IPS DF 19.7 (cell line): Measurements from ENCODE around the gene TRPC5OS.

Experiments used
- DNase-seq: peaks from one replicate; pipeline ENCODE4 v3.0.0-alpha.2; 2013; ENCODE audit warnings: low read depth, low spot score

The TRPC5OS gene

DNA sequence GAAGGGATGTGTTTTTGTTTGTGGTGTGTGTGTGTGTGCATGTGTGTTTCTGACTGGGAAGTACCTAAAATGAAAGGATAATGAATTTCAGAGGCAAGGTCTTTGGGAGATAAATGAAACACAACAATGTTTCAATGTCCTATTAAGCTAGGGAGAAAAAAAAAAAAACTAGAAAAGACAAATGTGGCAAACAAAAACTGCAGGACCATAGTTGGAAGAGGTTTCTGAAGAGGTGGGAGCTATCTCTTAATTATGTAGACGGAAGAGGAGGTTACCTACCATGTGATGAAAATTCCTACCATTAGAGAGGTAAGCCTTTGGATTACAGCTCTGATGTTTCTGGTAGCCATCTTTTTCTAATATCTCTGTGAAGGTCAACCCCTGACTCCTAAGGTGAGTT lies at the start of gene TRPC5OS:
TSS of gene TRPC5OS (plus strand) at position 301 of the 400 bp plus-strand sequence. CDS start 25,669 bp downstream, outside the sequence.
- DNase-seq = no peak

DNA sequence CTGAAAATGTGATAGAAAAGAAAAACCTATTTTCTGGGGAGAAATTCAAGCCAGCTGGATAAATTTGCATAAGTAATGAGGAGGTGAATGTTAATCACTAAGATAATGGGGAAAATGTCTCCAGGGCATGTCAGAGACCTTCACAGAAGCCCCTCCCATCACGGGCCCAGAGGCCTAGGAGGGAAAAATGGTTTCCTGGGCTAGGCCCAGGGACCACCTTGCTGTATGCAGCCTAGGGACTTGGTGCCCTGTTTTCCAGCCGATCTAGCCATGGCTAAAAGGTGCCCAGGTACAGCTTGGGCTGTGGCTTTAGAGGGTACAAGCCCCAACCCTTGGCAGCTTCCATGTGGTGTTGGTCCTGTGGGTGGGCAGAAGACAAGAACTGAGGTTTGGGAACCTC lies 46.6 kb upstream of the TRPC5OS start:
- DNase-seq = no peak

DNA sequence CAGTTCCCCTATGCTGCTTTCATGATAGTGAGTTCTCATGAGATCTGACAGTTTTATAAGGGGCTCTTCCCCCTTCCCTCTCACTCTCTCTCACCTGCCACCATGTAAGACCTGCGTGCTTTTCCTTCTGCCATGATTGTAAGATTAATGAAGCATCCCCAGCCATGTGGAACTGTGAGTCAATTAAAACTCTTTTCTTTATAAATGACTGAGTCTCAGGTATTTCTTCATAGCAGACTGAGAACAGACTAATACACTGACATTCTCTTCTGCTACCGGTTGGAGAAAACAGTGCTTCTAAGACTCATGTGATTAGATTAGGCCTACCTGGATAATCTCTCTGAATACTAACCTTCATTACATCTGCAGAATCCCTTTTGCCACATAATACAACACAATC lies 45.4 kb upstream of the TRPC5OS start:
- no peak for DNase-seq

DNA sequence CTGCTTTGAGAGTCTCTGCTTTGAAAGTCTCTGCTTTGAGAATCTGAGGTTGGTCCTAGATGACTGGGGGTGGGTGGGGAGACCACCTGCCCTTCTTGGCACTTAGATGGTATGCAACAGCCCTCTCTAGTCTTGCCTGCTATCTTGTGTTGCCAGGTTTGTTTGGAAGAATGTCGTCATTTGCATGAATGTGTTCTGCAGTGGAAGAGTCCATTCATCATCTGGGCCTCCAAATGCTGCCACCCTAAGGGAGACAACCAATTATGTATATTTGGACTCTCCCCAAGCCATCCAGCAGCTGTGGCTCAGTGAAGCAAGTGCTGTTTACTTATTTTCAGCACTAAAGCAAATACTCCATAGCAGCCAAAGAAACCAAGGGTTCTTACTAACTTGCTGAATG lies 44.6 kb upstream of the TRPC5OS start:
- DNase-seq = no peak

DNA sequence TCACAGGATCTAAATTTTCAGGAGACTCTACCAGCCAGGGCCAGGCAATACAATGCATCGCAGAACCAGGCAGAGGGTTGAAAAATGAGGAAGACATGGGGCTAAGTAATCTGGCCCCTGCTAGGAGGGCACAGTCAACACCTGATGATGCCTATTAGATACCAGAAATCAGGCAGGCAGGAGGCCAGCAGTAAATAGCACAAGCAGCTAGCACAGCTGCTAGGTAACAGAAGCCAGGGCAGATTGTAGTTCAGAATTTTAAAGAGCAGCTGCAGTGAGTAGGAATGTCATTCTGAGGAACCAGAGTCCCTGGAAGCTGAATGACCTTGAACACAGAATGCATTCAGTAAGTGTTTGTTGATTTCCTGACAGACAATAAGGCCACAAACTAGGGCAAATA lies 38.8 kb upstream of the TRPC5OS start:
- no peak for DNase-seq

DNA sequence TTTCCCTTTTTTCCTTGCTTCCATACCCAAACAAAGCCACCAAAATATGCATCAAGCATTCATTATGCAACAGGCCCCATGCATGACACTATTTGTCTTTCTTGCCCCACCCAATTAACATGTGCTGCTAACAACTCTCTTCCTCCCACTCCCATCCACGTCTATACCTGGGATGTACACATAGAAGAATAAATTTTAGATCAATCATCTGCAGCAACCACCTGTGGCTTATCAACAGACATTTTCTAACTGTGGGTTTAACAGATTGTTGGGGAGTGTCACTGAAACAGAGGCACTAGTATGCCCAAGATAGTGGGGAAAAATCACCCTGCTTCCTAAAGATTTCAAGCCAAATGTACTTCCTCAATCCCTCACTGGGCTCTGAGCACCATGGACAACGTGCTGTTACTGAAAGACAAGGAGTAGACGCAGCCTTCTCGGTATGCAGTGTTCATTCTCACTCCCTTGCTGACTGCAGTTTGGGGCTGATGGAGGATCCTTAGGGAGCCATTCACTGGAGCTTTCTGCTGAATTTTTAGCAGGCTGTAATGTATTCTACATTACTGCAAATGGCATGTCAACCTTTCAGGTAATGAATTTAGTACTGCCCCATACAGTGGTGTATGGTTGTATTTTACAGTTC lies 28.4 kb upstream of the TRPC5OS start:
- DNase-seq = no peak

DNA sequence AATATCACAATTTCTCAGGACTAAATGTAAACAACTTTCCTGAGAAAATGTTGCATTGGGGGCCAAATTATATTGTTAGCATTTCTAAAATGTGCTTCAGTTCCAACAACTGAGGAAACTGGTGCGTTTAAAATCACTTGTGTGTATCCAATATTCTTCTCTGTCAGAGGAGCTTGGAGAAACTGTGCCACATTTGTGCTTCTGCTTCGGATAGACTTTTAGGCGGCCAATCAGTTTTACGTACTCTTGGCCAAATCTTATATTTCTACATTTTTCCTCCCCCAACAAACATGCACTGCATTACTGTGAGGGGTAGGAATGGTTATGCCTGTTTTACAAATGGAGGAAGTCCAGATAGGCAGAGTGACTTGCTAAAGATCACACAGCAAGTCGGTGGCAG lies 27.4 kb upstream of the TRPC5OS start:
- DNase-seq = no peak

DNA sequence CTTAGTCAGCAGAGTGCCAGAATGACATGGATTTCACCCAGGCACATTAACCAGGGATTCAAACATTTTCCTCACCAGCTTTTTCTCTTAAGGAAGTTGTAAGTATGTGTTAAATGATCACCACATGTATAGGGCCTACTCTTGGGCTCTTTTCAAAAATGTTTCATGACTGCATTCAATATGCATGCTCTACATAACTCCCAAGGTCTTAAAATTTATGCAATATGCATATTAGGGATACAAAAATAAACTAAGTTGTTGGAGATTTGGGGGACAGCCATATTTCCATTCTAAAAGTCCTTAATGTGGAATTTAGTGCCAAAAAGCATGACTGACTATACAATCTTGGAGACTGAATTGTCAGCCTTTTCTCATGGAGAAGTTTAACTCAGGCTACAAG lies 25.0 kb upstream of the TRPC5OS start:
- no peak for DNase-seq

DNA sequence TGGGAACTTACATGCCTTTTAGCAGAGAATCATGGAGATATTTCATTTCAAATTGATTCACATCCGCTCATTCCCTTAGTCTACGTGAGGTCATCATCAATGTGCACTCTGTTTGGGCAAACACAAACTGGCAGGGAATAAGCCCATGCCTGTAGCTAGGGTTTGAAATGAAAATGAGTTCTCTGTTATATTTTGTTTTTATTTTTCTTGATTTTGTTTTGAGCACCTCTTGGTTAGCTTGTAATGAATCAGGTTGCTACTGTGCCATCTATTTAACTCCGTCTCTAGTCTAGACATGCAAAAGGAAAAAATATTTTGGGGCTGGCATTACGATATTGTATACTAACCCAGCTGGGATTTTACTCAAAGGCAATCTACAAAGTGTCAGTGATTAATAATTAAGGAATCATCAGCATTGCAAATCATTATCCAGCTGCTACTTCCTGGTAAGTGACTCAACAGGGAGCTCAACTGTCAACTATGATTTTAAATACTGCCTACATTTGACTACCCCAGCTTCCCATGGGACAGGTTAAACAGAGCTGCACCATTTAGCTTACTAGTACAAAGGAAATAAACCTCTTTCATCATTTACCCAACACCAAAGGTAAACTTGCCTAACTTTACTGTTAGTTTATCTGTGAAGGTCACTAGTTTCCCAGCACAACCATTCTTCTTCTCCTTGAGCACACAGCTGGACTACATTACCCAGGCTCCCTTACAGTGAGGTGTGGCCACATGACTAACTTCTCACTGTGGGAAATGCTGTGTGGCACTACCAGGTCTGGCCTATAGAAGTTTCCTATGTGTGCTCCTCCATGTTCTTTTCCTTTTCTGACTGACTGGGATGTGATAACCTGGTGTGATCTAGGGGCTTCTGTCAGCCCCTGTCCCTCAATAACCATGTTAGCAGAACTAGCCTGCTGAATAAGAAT lies 21.2 kb upstream of the TRPC5OS start:
- DNase-seq = peak; percentile 2

DNA sequence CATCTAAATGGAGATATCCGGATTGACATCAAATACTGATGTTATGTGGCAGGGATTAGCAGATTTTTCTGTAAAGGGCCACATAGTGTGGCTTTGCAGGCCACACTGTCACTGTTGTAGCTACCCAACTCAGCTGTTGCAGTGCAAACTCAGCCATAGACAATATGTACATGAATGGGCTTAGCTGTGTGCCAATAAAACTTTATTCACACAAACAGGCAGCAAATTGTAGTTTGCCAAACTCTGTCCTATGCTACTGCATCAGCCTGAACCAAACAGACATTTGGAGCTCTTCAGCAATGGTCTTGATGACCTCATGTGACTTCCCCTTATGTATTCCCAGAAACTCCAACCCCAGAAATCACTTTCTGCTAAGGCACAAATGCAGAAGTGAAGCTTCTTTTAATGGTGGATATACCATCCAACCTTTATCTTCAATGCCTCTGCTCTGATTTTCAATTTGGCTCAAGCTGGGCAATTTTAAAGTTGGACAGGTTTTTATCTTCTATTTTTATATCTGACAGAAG lies 18.4 kb upstream of the TRPC5OS start:
- no peak for DNase-seq

DNA sequence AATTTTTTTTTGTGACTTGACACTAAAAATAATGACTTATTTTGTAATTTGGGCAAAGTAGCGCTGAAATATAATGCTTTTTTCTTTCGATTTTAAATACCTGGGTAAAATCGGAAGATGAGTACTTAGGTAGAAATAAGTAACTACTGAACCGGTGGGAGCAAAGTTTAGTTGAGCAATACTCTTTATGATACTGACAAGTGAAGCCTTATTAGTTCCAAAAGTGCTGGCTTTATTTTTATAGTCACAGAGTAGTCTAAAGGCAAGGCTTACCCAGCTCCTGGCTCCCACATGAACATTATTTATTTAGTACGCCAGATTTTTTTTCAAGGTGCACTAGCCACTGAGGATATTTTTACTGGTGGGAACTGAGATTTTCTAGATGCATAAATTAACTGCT lies 14.4 kb upstream of the TRPC5OS start:
- DNase-seq = no peak

DNA sequence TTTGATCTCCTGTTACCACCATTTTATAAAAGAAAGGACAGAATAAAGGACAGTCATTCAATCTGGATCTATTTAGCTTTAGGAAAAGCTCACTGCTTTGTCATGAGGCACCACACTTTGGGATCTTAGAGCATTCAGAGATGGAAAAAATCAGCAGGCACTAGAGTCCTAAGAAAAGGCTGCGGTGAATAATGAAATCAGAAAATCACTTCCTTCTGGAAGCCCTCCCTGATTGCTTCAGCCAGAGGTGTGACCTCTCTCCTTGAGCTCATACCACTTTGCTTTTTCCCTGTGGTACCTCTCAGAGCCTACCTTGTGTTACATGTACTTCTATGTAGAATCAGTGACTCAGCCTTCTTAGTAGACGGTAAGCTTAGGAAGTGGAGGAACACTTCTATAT lies 8.7 kb upstream of the TRPC5OS start:
- no peak for DNase-seq

DNA sequence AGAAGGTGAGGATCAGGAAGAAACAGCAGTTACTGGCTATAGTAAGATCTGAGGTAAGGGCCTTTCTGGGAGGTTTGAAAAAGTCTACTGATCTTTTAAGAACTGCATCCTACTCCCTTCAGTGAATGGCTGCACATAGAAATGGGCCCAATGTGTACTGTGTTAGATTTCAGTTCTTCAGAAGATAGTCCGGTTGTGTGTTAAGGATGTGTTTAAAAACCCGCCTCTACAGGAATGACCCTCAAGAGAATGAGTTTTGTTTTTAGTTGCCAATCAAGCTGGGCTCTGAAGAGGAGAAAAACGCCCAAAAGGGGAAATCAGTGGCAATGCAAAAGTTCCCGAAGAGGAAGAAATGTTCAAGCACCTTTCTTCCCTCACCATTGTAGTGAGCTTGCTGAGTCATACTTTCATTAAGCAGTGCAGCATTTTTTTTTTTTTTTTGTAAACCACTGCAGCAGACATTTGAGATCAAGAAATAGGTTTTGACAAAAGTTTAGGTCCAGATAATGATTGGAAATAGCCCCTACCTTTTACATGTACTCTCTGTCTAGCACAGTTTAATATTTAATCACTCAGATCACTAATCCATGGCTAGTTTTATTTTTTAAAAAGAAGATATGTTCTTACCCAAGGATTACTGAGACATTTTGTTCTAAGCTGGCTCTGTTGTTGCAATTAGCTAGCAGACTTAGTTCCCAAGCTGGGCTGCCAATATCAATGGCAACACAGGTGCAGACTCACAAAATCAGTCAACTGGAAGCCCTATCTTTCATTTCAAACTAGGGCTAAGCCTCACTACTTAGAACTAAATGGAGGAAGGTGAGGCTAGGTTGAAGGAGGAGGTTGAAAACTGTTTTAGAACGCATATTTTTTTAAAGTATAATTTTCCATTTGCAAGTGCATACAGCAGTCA lies 7.0 kb upstream of the TRPC5OS start:
- no peak for DNase-seq

DNA sequence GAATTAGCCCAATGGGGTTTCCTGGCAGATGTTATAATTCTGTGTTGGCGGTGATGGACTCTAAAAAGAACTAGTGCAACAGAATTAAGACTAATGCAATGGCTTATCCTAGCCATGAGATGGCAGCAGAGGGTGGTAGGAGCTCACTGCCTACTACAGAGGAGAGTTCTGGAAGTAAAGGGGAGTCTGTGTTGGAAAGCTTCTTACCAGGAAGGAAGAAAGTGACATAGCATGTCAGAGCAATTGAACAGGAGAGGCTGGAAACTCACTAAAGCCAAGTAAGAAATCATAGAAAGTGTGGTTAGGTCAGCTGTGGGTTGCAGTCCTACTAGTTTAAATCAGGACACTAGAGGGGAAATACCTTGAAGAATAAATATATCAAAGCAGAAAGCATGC lies 6.3 kb upstream of the TRPC5OS start:
- peak; percentile 30 for DNase-seq

DNA sequence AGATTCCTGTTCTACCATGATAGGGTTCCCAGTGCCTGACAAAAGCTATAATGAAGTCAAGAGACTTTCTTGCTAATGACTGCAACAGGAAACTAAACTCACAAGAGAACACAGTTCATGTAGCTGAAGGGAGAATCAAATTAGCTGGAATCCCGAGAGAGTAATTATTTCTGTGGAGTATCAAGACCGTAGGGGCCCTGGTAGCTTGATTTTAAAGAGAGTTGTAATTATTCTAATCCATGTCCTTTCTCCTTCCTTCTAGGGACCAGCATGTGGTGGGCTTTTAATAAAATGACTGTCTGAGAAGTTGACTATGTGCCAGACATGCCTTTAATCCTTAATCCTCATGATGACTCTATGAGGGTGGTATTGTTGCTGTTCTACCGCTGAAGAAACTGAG lies 1.7 kb upstream of the TRPC5OS start:
- DNase-seq = no peak

DNA sequence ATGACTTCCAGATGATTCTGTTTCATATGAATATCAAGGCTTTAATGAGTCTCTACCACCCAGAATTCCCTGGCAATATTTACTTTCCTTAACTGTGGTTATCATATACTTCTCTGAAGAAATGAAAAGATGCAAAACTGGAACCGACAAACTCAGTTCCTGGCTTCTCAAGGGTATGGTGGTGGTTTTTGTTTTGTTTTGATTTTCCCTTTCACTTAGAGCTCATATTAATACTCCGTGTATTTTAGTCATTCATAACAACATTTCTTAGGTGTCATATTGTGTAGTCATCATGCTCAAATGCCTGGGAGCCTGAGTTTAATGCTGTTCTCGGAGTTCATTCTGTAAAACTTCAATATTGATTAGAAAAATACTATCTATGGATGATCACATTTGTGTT lies 665 bp downstream of the TRPC5OS start:
- DNase-seq = no peak

DNA sequence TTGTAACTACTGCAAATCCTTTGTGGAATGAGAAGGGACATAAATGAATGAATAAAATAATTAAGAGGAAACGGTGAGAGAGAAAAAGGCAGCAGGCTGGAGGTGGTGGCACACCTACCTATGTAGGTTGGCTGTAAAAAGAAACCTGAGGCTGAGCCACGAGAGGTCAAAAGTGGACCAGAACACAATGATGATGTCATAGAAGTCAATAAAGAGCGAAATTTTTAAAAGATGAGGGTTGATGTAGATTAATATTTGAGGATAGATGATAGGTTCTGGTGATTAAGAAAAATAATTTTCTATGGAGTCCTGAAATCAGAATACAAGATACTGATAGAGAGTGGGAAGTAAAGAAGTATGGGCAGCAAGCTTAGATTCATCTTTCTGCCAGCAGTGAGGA lies 1.7 kb downstream of the TRPC5OS start:
- no peak for DNase-seq

DNA sequence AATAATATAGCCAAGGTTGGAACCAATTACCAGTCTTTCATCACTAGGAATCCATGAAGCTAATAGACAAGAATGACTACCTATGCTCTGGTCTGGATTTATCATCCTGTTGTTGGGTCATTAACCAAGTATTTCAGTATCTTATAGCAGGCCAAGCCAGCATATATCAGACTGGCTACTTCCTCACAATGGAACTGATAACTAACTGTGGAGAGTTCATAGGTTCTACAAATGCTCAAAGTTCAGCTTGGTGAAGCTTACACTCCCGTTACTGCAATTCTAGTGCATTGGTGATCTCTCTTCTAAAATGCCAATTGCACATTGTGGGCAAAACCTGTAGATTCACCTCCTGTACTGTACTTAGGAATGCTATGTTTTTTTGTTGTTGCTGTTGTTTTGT lies 4.8 kb downstream of the TRPC5OS start:
- DNase-seq = no peak

DNA sequence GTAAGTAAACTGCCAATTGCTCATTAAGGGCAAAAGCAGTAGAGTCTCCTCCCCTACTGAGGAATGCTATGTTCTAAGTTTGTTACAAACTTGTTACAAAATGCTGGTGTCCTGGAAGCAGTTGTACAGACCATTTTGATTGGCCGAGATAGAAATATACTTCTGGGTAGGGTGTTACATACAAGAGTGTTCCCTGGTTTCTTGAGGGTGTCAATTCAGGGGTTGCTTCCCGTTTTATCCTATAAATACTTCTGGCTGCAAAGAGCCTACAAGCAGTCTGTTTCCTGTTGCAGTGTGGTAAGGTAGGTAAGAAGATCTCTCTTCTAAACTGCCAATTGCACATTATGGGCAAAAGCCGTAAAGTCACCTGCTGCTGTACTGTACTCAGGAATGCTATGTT lies 5.7 kb downstream of the TRPC5OS start:
- DNase-seq = no peak

DNA sequence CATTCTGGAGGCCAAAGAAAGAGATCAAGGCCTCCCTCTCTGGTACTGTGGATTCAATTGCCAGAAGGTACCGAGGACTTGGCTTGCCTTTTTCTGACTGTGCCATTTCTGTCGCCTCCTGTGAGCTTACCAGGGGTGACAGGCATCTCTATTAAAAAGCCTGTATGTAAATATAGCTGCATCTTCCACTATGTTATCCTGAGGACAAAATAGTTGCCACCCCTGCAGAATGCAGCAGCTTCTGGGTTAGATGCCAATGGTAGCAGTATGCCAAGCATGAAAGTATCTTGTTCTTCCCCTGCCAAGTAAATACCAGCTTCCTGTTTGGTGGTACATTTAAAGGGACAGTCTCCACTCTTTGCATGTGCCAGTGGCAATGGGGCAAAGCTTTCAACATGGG lies 10.7 kb downstream of the TRPC5OS start:
- DNase-seq = no peak

DNA sequence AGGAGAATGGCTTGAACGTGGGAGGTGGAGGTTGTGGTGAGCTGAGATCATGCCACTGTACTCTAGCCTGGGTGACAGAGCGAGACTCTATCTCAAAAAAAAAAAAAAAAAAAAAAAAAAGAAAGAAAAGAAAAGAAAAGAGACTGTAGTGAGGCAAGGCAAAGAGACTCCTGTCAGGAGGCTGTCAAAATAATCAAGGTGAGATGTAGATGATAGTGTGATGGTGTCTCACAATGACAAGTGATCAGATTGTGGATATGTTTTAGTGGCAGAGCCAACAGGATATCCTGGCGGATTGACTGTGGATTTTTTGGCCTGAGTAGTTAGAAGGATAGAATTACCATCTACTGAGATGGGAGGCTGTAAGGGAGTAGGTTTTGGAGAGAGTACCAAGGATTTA lies 12.6 kb downstream of the TRPC5OS start:
- DNase-seq = no peak

DNA sequence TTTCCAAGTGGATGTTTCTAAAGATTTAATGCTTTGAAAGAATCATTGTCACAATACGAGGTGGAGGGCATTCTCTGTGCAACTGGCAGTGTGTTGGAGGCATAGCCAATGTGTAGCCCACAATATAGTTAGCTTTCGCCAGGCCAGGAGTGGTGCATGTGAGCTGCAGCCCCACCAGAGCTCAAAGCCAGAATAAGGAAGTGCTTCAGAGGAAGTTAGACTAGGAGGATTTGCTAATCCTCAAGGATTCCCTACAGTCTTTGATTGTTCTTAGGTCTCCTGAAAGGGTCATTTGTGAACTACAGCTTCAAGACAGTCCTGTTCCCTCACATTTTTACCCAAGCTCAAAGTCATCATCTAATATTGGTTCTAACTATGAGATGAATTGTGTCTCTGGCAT lies 16.4 kb downstream of the TRPC5OS start:
- DNase-seq = no peak
